ENCODE data around the gene NEURL1B.

Gene NEURL1B

DNA sequence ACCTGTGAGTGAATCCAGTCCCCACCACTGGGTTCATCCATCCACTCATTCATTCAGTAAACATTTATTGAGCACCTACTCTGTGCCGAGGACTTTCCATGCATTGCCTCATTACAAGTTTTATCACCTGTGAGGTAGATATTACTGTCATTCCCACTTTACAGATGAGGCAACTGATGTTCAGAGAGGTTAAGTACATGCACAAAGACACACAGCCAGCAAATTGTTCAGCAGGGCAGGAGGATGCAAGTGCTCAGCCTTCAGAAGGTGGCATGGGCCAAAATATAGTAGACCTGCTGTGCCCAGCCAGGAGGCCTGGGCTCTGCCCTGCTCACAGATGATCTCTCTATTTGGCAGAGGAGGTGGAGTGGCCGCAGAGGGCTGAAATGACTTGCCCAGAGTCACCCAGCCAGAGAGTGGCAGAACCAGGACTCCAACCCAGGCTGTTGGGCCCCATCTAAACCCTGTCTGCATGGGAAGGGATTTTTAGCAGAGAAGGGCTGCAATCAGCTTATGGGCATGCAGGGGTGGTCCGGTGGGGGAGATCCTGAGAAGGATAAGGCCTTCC is 7.6 kb upstream of the NEURL1B start:
- in situ Hi-C loops (cut with MboI; ENCODE audit: low sequenced_read_pairs): no loop called here

DNA sequence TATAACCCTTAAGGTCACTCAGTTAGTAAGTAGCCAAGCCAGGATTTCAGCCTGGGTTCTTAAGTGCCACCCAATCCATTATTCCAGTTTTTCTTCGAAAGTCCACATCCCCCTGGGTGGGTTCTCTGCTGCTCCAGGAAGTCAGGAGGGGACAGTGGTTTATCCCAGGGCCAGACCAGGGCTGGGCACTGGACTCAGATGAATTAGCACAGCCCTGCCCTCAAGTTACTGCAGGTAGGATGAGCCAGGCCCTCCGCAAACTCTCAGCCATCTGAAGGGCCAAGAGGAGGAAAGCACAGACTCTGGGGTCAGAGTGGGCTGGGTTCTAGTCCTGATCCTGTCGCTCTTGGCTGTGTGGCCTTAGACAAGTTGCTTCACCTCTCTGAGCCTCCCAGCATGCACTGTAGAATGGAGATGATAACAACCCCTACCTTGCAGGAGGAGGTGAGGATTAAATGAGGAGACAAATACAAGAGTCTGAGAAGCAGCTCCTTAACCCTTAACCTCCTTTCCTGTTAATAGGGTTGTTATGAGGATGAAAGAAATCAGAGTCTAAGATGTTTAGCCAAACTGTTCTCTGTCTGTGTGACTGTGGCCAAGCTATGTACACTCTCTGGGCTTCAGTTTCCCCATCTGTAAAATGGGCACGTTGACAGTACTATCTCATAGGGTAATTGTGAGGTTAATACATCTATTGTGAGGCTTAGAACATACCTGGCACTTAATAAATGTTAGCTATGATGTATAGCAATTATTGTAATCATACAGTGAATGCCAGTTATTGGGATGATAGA is 6.8 kb upstream of the NEURL1B start:
- in situ Hi-C loops (cut with MboI; ENCODE audit: low sequenced_read_pairs): no loop called here

DNA sequence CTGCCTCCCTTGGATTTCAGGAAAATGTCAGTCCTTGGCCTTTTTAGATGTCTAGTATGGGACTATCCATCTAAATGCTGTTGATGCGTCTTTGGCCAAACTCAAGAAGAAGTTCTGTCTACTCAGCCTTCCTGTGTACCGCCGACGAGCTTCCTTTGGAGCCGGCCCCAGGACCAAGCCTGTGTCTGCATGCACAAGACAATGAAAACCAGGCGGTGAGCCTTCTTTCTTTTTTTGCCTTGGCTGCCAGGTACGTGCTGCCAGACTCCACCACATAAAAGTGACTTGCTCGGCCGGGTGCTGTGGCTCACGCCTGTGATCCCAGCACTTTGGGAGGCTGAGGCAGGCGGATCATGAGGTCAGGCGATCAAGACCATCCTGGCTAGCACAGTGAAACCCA is 6.0 kb upstream of the NEURL1B start:
- in situ Hi-C loops (cut with MboI; ENCODE audit: low sequenced_read_pairs): no loop called here

DNA sequence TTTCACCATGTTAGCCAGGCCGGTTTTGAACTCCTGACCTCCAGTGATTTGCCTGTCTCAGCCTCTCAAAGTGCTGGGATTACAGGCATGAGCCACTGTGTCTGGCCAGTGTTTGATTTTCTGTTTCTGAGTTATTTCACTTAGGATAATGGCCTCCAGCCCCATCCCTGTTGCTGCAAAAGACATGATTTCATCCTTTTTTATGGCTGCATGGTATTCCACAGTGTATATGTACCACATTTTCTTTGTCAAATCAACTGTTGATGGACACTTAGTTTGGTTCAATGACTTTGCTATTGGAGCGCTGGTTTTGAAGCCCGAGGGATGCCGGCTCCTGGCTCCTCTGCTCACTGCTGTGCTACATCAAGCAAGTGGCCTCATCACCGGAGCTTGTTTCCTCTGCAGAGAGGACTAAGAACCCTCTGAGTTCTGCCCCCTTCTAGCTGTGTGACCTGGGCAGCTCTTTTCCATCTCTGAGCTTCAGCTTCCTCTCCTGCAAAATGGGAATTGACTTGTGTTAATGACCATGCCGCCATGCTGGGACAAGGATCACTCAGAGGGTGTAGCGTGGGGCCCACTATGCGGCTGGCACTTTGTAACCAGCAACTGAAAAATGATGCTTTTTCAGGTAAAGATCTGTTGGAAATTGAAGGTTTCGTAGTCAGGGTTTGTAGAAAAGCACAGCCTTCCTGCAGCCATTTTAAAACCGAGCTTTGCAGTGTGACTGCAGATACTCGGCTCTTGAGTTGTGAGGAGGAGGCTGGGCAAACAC is 4.6 kb upstream of the NEURL1B start:
- in situ Hi-C loops (cut with MboI; ENCODE audit: low sequenced_read_pairs): no loop called here

DNA sequence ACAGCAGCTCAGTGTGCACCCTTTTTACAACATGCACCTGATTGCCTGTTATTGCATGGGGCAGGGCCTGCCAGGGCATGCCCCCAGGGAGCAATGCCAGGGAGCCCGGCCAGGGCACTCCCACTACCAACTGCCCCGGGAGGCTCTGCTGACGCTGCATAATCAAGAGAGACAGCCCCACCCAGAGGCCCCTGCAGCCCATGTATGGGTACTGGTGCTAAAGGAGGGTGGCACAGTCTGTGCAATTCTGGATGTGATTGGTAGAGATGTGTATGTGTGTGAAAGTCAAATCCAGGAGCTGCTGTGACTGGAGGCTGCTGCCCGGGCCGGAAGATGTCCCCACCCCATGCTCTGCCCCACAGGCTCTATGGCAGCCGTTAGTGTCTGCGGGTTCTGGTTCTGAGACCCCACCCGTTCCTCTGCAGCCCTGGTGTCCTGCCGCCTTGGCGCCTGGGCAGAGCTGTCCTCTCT is 3.9 kb upstream of the NEURL1B start:
- in situ Hi-C loops (cut with MboI; ENCODE audit: low sequenced_read_pairs): no loop called here

DNA sequence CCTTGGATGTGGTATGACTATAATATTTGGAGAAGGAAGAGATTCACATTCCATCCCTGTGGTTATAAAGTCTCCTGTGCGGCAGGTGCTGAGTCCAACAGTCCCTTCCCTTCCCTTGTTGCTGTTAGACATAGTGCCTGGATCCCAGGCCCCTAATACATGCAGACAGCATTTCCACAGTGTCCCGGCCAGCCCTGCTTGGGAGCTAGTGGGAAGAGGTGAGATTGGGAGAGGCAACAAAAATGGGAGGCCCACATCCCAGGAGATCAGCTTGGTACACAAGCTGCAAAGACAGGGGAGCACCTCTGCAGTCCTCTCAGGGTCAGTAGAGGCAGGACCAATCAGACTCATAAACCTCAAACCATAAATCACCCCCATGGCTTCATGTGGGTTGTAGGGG is 3.3 kb upstream of the NEURL1B start:
- in situ Hi-C loops (cut with MboI; ENCODE audit: low sequenced_read_pairs): no loop called here

DNA sequence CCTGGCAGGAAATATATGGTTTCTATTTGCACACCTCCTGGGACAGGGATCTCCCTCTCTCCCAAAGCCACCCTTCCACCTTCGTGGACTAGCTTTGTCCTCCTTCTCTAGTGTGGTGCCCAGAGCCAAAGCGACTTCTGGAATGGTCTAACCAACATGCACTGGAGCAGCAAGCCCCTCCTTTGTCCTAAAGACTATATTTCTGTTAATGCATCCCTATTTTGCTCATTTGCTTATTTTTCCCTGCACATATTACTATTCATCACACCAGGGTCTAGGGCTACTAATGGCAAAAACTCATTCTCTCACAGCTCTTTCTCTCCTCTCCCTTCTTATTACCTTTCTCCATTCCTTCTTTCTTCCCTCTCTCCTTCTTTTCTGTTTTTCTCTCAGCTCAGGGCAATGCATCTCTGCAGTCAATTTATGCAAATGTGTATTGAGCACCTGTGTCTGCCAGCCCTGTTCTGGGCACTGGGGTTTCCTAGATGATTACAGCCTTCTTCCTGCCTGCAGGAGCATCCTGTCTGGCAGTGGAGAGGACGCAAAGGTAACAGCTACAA is 2.8 kb upstream of the NEURL1B start:
- in situ Hi-C loops (cut with MboI; ENCODE audit: low sequenced_read_pairs): no loop called here

DNA sequence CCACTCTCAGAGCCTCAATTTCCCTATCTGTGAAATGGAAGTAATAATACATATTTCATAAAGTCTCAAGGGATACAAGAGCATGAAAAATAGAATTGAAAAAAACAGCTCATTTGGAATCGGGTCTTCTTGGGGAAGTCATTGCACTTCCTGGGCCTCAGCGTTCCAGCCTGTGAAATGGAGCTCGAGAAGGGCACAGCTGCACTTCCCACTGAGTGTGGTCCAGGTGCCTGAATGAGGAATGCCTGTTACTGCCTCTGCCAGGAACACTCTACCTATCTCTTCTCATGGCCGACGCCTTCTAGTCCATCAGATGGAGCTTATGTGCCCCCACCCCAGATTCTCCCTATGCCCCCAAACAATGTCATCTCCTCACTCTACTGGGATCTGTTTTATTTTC is 924 bp upstream of the NEURL1B start:
- in situ Hi-C loops (cut with MboI; ENCODE audit: low sequenced_read_pairs): no loop called here

DNA sequence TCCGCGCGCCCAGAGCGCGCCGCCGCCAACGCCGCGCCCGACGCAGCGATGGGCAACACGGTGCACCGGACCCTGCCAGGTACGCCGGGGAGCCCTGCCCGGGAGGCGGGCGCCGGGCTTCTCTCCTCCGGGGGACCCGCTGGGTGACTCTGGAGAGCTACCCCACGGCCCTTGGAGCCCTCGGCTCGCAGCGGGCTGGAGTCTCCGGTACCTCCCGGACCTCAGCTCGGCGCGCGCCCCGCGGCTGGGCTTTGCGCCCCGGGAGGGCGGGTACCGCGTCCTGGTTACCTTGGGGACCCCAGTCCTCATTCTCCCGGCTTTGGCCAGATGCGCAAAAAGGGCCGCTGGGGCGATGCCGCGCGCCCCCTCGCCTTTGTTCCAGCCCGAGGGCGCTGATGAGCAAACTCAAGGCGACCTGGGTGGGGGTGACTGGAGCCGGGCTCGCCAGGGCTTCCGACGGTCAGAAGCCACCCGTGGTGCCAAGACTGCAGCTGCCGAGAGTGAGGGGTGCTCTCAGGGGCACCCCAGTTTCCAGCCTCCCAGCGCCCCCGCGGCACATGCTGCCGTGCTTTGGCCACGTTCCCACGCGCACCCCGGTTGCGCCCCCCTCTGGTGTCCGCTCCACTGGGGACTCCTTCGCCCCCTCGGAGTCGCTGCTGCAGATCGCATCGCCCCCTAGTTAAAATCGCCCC is 442 bp downstream of the NEURL1B start:
- in situ Hi-C loops (cut with MboI; ENCODE audit: low sequenced_read_pairs): no loop called here

DNA sequence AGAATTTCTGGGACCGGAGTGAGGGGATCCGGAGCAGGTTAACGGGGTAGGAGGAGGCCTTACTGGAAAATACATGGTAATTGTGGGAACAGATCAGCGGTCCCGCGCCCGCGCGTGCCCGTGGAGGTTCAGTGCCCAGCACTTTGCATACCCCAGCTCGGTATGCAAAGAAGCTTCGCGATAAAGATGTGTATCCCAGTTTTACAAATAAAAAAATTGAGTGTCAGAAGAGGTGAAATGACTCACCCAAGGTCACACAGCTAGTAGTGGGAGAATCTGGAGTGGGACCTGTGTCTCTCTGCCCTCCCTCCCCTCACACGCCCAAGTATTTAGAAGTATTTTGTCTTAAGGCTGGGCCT is 967 bp downstream of the NEURL1B start:
- in situ Hi-C loops (cut with MboI; ENCODE audit: low sequenced_read_pairs): no loop called here

DNA sequence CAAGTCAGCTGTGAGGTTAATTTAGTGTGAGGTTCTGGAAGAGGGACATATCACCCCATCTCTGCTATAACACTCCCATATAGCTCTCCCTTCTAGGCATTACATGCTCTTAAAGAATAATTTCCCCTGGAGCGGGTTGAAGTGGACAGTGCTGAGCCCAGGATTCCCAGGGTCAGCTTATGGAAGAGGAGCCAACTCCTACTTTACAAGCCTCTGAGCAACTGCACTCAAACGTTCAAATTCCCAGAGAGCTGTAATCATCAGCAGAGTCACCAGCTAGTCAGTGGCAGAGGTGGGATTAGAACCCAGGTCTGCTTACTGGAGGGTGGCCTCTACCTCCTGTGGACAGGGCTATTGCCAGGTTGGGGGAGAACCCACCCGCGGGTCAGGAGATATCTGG is 1.4 kb downstream of the NEURL1B start:
- in situ Hi-C loops (cut with MboI; ENCODE audit: low sequenced_read_pairs): no loop called here

DNA sequence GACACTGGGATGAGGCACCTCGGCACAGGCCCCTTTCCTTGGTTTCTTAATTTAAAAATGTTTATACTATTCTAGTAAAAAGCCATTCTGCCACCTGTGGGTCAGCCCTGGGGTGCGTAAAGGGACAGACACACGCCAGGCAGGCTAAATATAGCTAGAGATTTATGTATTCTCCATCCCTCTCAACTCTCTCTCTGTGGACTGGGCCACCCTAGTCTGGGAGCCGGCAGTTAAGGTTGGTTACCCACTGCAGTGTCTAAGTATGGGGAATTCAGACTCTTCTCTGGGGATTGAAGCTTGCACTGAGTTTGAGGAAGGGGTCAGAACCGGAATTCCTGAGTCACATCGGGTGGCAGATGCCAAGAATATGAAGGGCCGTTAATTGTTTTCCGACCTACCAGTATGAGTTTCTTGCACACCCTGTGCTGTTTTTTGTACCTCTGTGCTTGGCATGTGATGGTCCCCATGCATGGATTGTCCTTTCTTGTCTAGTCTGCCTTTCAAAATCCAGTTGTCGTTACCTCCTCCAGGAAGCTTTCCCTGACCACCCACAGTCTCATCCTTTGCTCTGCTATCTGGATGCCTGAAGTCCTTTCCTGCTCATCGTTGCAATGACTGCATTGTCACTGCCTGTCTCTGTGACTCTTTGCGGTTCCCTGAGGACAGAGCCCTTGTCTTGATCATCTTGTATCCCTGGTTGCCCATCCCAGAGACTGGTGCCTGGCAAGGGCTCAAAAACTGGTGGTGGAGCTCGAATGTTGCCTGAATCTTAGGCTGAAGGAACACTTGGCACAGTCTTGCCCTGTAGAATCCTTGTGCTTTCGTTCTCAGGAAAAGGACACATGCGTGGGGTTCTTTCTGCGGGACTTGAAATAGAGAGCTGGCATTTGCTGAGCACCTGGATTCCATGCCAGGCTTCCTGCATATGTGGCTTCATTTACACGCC is 2.1 kb downstream of the NEURL1B start:
- in situ Hi-C loops (cut with MboI; ENCODE audit: low sequenced_read_pairs): no loop called here

DNA sequence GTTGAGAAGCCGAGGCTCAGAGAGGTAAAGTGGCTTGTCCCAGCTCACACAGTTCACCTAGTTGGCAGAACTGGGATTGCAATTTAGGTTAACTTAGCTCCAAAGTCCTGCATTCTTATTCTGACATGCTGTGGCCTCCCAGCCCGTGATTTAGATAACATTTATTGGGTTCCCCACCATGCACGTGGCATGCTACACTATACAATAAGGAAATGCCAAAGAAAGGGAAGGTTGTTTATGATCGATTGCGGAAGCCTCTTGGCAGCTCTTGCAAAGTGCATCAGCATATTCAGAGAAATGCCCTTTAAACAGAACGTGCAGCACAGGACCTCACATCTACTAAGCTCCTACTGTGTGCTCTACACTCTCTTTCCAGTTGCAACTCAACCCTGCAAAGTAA is 3.2 kb downstream of the NEURL1B start:
- in situ Hi-C loops (cut with MboI; ENCODE audit: low sequenced_read_pairs): no loop called here

DNA sequence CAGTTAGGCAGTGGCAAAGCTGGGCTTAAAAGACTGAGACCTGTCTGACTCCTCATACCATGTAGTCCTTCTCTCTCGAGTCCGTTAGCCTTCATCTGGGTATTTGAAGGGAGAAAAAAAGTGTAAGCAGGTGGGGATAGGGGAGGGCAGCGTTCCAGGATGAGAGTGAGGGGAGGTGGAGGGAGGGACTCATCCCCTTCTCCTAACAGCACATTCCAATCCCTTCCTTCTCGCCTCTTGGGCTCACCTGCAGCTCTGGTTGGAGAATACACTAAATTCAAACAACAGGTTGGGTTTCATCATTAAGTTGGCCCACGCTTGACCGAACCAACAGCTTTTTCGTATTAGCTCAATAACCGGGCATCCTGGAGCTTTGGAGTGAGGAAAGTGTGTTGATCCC is 3.6 kb downstream of the NEURL1B start:
- in situ Hi-C loops (cut with MboI; ENCODE audit: low sequenced_read_pairs): no loop called here

DNA sequence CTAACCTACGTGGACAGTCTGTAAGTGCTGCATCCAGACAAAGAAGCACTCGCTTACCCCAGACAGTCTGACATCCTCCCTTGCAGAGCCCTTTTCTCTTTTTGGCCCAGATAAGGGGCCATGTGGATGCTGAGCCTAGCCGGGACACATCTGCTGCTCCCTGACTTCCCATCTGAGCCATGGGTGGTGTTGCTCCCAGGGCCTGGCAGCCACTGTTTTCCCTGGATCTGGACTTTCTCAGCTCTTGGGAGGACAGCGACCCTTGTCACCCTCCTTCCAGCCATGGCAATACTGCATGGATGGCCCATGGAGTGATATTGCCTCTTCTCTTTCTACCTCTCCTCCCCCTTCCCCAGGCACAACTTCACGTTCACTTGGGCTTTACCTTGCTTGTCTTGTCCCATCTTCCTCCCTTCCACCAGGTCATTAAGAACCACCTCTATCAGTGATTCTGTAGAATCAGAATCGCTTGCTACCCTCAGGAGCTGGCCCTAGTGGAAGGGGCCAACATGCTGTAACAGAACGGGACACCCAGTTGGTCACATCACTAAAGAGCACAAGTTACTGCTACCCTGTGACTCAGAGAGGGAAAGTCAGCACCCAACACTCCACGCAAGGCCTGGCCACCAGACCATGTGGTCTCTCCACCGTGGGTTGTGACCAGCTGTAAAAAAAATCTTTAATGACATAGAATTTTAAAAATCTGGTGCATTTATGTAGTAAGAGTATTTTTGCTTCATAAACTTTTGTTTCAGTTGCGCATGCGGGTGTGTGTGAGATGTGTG is 4.4 kb downstream of the NEURL1B start:
- in situ Hi-C loops (cut with MboI; ENCODE audit: low sequenced_read_pairs): no loop called here

DNA sequence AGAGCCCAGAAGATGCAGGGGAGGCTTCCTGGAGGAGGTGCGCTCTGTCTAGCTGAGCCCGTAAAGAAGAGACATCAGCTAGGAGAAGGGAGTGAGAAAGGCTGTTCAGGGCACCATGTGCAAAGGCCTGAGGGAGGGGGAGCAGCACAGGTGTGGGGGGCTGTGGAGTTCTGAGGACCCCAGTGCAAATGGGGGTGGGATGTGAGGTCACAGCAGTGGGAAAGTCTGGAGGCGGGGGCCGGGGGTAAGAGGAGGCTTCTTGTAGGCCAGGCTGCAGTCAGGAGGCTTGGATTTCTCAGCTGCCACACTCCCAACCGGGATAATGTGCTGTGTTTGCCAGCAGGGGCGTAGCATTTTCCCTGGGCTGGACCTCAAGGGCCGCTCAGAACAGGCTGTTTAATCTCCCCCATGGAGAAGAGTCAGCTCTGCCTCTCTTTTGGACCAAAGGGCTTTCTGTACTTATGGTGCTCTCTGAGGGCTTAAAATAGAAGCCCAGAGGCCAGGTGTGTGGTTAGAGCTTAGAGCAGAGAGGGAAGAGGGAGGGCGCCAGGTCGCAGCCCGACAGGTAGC is 5.7 kb downstream of the NEURL1B start:
- in situ Hi-C loops (cut with MboI; ENCODE audit: low sequenced_read_pairs): no loop called here

DNA sequence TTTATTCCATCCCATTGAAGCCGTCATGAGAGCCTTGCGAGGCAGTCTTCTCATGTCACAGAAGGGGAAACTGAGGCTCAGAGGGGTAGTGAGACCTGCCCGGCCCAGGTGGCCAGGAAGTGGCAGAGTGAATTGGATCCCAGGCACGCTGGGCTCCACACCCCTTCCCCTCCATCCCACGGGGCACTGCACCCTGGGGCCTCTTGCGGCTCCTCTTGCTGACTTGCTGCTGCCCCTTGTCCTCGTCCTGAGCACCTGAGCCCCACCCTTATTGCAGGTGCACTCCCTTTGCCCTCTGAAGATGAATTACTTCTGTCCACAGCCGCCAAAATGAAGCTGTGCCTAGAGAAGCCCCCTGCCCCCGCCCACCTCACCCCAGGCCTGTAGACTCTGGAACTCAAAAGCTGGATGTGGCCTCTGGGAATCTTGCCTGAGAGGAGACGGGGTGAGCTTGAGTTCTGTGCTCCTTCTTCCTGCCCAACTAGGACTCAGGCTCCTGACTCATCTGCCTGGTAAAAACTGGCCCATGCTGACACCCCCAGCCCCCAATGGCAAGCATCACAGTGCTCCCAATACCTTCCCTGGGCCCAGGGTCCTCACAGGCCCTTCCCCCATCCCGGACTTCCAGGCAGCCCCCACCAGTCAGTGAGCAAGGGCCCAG is 6.4 kb downstream of the NEURL1B start:
- in situ Hi-C loops (cut with MboI; ENCODE audit: low sequenced_read_pairs): no loop called here

DNA sequence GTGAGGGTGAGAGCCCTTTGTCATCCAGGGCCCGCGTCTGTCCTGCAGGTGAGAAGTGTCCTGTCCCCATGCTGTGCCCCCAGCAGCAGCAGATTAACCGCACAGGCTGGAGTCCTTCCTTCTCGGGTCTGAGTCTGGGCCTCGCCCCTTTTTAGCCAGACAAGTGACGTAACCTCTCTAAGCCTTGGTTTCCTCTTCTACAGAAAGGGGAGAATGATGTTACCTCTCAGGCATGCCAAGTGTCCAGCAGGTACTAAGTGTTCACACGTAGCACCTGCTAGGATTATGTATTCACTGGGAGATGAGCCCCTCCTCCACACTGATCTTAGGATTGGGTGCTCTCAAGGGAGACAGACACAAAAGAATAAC is 6.9 kb downstream of the NEURL1B start:
- in situ Hi-C loops (cut with MboI; ENCODE audit: low sequenced_read_pairs): no loop called here

DNA sequence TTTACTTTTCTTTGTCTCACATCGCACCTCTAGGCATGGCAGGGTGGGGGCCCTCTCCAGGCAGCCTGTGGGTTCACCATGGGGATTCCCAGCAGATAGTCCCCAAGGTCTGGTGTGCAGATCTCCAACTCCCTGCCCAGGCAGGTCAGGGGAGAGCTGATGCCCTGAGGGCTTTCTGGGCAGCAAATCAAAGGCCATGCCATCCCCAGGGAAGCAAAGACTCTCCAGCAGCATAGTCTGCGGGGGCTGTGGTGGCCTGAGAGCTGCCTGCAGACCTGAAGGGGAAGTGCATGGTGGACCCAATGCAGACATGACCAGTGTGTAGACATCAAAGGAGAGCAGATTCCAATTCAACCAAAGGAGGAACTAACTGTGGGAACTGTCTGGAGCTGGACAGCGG is 7.7 kb downstream of the NEURL1B start:
- in situ Hi-C loops (cut with MboI; ENCODE audit: low sequenced_read_pairs): no loop called here

All from HL-60/S4 treated with retinoic acid at 250 ng/mL for 4 days and 3 days (cell line).